Upper lobe of left lung (tissue), 4 donors: Measurements from ENCODE around the gene AKNA.

Source experiments
- EP300 ChIP-seq, 4 donors: sonication (generic); formaldehyde crosslinking; IDR thresholded peaks; one replicate each; pipeline ENCODE4 v1.5.1; 2017; ENCODE audit warnings: antibody characterized with exemption in 4 of 4, control low read depth in 2 of 4
- POLR2A ChIP-seq, 4 donors: fragments of 450-650 bp; IDR thresholded peaks; one replicate each; pipeline ENCODE4 v1.5.1; 2016 to 2017; ENCODE audit warnings: antibody characterized with exemption in 4 of 4, mild to moderate bottlenecking in 2 of 4
- TF ChIP-seq, protein P1 (sequence below), 6 experiments: fragments of 450-650 bp in 4 of 6; fragments of 200-600 bp in 2 of 6; sonication (generic) in 2 of 6; IDR thresholded peaks; one replicate each; pipeline ENCODE4 v1.5.1; 2016 to 2019; ENCODE audit warnings: antibody characterized with exemption in 6 of 6

DNA sequence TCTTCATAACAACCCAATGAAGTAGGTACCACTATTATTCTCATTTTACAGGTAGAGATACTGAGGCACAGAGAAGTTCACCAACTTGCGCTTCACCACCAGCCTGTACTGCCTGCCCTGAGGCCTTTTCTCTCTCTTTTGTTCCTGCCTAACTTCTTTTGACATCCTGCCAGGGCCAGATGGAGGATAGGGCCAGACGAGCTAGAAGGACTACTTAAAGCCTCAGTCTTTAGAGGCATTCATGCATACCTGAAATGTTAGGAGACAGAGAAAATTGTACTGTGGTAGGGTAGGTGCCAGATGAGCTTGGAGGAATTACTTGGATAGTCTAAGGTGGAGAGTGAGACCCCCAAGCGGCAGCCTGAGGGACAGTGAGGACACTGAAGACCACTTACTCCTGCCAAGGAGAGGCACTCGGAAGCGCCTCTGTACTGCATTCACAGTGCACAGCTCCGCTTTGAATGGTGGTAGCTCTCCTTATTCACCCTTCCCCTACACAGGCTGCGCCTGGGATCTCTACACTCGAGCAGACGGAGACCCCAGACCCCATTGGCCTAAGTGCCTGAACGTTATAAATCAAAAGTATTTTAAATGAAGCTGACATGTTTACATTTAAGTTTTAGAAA is 71.1 kb downstream of the AKNA start:
- TF ChIP-seq, protein P1, sequence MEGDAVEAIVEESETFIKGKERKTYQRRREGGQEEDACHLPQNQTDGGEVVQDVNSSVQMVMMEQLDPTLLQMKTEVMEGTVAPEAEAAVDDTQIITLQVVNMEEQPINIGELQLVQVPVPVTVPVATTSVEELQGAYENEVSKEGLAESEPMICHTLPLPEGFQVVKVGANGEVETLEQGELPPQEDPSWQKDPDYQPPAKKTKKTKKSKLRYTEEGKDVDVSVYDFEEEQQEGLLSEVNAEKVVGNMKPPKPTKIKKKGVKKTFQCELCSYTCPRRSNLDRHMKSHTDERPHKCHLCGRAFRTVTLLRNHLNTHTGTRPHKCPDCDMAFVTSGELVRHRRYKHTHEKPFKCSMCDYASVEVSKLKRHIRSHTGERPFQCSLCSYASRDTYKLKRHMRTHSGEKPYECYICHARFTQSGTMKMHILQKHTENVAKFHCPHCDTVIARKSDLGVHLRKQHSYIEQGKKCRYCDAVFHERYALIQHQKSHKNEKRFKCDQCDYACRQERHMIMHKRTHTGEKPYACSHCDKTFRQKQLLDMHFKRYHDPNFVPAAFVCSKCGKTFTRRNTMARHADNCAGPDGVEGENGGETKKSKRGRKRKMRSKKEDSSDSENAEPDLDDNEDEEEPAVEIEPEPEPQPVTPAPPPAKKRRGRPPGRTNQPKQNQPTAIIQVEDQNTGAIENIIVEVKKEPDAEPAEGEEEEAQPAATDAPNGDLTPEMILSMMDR (IDR thresholded peaks at IDR 0.05) = no peak
- TF ChIP-seq EP300 (IDR thresholded peaks at IDR 0.05) (no peak), POLR2A (IDR thresholded peaks at IDR 0.05) (no peak)
